CD14-positive monocyte (primary cell): ENCODE measurements around the gene MTX2. TPM values are rescaled to one million over a fixed set of nuclear protein-coding genes. Genes with fewer than 3 reads are reported as not detected.
"Not testable (repeated sequence)": the region's sequence is repeated elsewhere in the genome, so short reads cannot be mapped to it uniquely, and the experiment has no call there.

Source experiments
- DNase-seq, 3 donors: peaks; one replicate each; pipeline ENCODE4 v3.0.0-alpha.2; 2011 to 2022
- H2AFZ ChIP-seq: 2 replicates; pipeline ENCODE4 v1.6.0; 2012; ENCODE audit warnings: mild to moderate bottlenecking, low read depth, low read length, inconsistent platforms; ENCODE audit not compliant: insufficient read depth, poor library complexity, severe bottlenecking
- H3K27ac ChIP-seq, 2 donors: 1 replicate in 1 of 2; 2 replicates in 1 of 2; pipeline ENCODE4 v1.5.1; 2012 to 2013; ENCODE audit warnings: low read length in 2 of 2, control low read depth in 1 of 2, inconsistent platforms in 1 of 2, low read depth in 1 of 2, mild to moderate bottlenecking in 1 of 2
- H3K27me3 ChIP-seq, 2 donors: one replicate each; pipeline versions ENCODE4 v1.6.0 to v1.6.1; 2011 to 2013; ENCODE audit warnings: low read length in 2 of 2; ENCODE audit not compliant: control insufficient read depth in 2 of 2, insufficient read depth in 2 of 2
- H3K36me3 ChIP-seq, 2 donors: replicated peaks in 1 of 2; 1 replicate in 1 of 2; 2 replicates in 1 of 2; pipeline versions ENCODE4 v1.5.1 to v1.6.1; 2012 to 2013; ENCODE audit warnings: low read length in 2 of 2, control low read depth in 1 of 2, inconsistent platforms in 1 of 2, mild to moderate bottlenecking in 1 of 2; ENCODE audit not compliant: insufficient read depth in 2 of 2, control insufficient read depth in 1 of 2
- H3K4me1 ChIP-seq, 2 donors: 1 replicate in 1 of 2; 2 replicates in 1 of 2; pipeline versions ENCODE4 v1.5.1 to v1.6.1; 2012 to 2013; ENCODE audit warnings: low read length in 2 of 2, control low read depth in 1 of 2, inconsistent platforms in 1 of 2, mild to moderate bottlenecking in 1 of 2, moderate library complexity in 1 of 2; ENCODE audit not compliant: insufficient read depth in 2 of 2, control insufficient read depth in 1 of 2
- H3K4me2 ChIP-seq: replicated peaks from 2 replicates; pipeline ENCODE3; 2012; ENCODE audit warnings: low read length, moderate library complexity, mild to moderate bottlenecking; ENCODE audit not compliant: poor library complexity, severe bottlenecking; ENCODE audit errors: extremely low read depth
- H3K4me3 ChIP-seq, 3 experiments: fragments of 200-600 bp in 1 of 3; sonication (generic) in 1 of 3; replicated peaks in 1 of 3; 1 replicate in 2 of 3; 2 replicates in 1 of 3; pipeline ENCODE4 v1.5.1; 2011 to 2013; ENCODE audit warnings: low read length in 3 of 3, mild to moderate bottlenecking in 3 of 3, control low read depth in 2 of 3, low read depth in 2 of 3, inconsistent platforms in 1 of 3, moderate library complexity in 1 of 3
- H3K79me2 ChIP-seq: 2 replicates; pipeline ENCODE4 v1.6.0; 2012; ENCODE audit warnings: mild to moderate bottlenecking, control low read depth, inconsistent platforms, low read length, moderate library complexity; ENCODE audit not compliant: insufficient read depth
- H3K9ac ChIP-seq: 2 replicates; pipeline ENCODE4 v1.6.0; 2017; ENCODE audit warnings: low read length, mild to moderate bottlenecking; ENCODE audit not compliant: insufficient read depth, poor library complexity, severe bottlenecking
- H3K9me3 ChIP-seq, 2 donors: replicated peaks in 1 of 2; 1 replicate in 1 of 2; 2 replicates in 1 of 2; pipeline versions ENCODE4 v1.5.1 to v1.6.1; 2012 to 2013; ENCODE audit warnings: low read length in 2 of 2, control low read depth in 1 of 2; ENCODE audit not compliant: control insufficient read depth in 1 of 2, insufficient read depth in 1 of 2
- H4K20me1 ChIP-seq: 2 replicates; pipeline ENCODE4 v1.6.0; 2012; ENCODE audit warnings: mild to moderate bottlenecking, low read length, control low read depth, moderate library complexity; ENCODE audit not compliant: insufficient read depth
- H3K27ac Mint-ChIP-seq, 7 donors: one replicate each; pipeline ENCODE4 v1.8.0; 2020; ENCODE audit warnings: mild to moderate bottlenecking in 7 of 7, mixed read lengths in 7 of 7, moderate library complexity in 6 of 7, inconsistent platforms in 2 of 7
- H3K27me3 Mint-ChIP-seq, 3 donors: one replicate each; pipeline ENCODE4 v1.8.0; 2021 to 2022; ENCODE audit warnings: low read depth in 3 of 3, mild to moderate bottlenecking in 3 of 3, mixed read lengths in 3 of 3, moderate library complexity in 3 of 3, inconsistent platforms in 1 of 3
- H3K36me3 Mint-ChIP-seq, 2 donors: one replicate each; pipeline ENCODE4 v1.8.0; 2020; ENCODE audit warnings: mixed read lengths in 2 of 2, inconsistent platforms in 1 of 2, mild to moderate bottlenecking in 1 of 2
- H3K4me1 Mint-ChIP-seq: one replicate; pipeline ENCODE4 v1.8.0; 2020; ENCODE audit warnings: mild to moderate bottlenecking, mixed read lengths
- H3K4me3 Mint-ChIP-seq, 2 donors: one replicate each; pipeline ENCODE4 v1.8.0; 2020; ENCODE audit warnings: mild to moderate bottlenecking in 2 of 2, mixed read lengths in 2 of 2, moderate library complexity in 1 of 2
- H3K9me3 Mint-ChIP-seq, 7 donors: one replicate each; pipeline ENCODE4 v1.8.0; 2020 to 2022; ENCODE audit warnings: mixed read lengths in 7 of 7, mild to moderate bottlenecking in 6 of 7, moderate library complexity in 6 of 7, inconsistent platforms in 2 of 7
- WGBS: methylation state at CpG from one replicate; pipeline ENCODE4 v1.1.5; 2013; ENCODE audit warnings: missing lambda C conversion rate; ENCODE audit not compliant: insufficient coverage; 5-methylcytosine and 5-hydroxymethylcytosine counted together
- intact Hi-C, 2 donors: fragments of 100-400 bp; cut with micrococcal nuclease; formaldehyde crosslinking; loops; one replicate each; pipeline versions ENCODE4 v1.15.0 to v1.15.1; 2023
- polyA plus RNA-seq, 3 donors: library from polyadenylated mRNA; depleted of rRNA in 1 of 3; unstranded in 2 of 3; stranded (reverse) in 1 of 3; fragments of 300-500 nt in 2 of 3; fragments of >200 nt in 1 of 3; fragmentation: Illumina TruSeq in 2 of 3; gene quantifications; 1 replicate in 2 of 3; 2 replicates in 1 of 3; pipeline ENCODE4 v1.2.3, GENCODE V29; 2012 to 2021
- TF ChIP-seq, protein P1 (sequence below): fragments of 200-600 bp; IDR thresholded peaks from one replicate; pipeline ENCODE4 v1.8.0; 2022; ENCODE audit warnings: antibody characterized with exemption, mild to moderate bottlenecking

Gene MTX2
- polyA plus RNA-seq, 3 donors = 7.6 to 9.8 (median 7.6) TPM

DNA sequence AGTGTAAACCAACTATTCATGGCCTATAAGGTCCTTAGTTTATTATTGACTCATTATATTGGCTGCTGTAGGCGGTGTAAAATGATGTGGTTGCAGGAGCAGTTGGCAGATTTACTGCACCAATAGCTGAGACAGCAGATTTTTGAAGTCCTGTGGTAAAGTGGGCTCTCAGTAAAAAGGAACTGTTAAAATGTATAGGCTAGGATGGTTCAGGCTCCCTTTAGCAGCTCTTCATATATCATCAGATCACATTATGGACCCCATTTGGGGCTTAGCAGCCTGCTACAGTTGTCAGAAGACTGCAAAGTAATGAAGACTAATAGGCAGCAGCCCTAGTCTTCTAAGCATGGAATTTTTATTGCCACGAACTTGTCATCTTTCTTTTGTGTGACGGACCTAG, 27.8 kb downstream of the MTX2 start:
- Histone ChIP-seq H3K9ac (no peak overlapping the region), H3K4me1 (no peaks in the 10 kb centered on the region), H3K27ac (no peak overlapping the region), H4K20me1 (no peaks in the 10 kb centered on the region), H2AFZ (no peak overlapping the region), H3K4me2 (no peak overlapping the region), H3K27me3 (no peaks in the 10 kb centered on the region), H3K79me2 (no peaks in the 10 kb centered on the region), H3K4me3 (no peak overlapping the region), H3K9me3 (no peaks in the 10 kb centered on the region), H3K36me3 (no peaks in the 10 kb centered on the region)
- Mint-ChIP-seq H3K27me3 (no peaks in the 10 kb centered on the region), H3K4me1 (no peaks in the 10 kb centered on the region), H3K36me3 (peaks cover 0 to 1% of the 10 kb centered on the region in 2 donors), H3K4me3 (no peak overlapping the region), H3K27ac (no peak overlapping the region), H3K9me3 (no peaks in the 10 kb centered on the region)
- no peak for DNase-seq
- intact Hi-C loops = no loop called here
- TF ChIP-seq, protein P1, sequence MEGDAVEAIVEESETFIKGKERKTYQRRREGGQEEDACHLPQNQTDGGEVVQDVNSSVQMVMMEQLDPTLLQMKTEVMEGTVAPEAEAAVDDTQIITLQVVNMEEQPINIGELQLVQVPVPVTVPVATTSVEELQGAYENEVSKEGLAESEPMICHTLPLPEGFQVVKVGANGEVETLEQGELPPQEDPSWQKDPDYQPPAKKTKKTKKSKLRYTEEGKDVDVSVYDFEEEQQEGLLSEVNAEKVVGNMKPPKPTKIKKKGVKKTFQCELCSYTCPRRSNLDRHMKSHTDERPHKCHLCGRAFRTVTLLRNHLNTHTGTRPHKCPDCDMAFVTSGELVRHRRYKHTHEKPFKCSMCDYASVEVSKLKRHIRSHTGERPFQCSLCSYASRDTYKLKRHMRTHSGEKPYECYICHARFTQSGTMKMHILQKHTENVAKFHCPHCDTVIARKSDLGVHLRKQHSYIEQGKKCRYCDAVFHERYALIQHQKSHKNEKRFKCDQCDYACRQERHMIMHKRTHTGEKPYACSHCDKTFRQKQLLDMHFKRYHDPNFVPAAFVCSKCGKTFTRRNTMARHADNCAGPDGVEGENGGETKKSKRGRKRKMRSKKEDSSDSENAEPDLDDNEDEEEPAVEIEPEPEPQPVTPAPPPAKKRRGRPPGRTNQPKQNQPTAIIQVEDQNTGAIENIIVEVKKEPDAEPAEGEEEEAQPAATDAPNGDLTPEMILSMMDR = no peak
- no CpG with 5 or more reads among the region's 3 CpGs for WGBS

DNA sequence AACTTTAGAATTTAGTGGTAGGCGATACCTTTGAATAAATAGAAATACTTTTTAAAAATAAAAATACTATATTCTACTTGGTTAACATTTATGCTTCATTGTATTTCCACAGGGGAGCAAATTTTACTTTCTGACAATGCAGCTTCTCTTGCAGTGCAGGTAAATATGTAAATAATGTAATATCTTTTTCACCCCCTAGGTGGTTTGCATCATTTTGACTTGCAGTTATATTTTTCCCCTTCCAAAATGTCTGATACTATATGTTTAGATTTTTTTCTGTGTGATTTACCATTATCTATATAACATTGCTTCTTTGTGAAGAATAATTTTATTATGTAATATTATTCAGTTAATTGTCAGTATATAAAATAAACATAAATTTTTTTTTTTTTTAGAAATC, 28.5 kb downstream of the MTX2 start:
- no peak overlapping the region for H2AFZ ChIP-seq
- no peak overlapping the region for H3K4me2 ChIP-seq
- no CpG with 5 or more reads among the region's 1 CpG for WGBS
- DNase-seq = no peak
- no peak overlapping the region for H3K9ac ChIP-seq
- no peaks in the 10 kb centered on the region for H3K36me3 ChIP-seq
- TF ChIP-seq, protein P1 = no peak
- Mint-ChIP-seq H3K36me3 (peaks cover 0 to 1% of the 10 kb centered on the region in 2 donors), H3K9me3 (no peaks in the 10 kb centered on the region), H3K27ac (no peak overlapping the region), H3K4me3 (no peak overlapping the region), H3K4me1 (no peaks in the 10 kb centered on the region), H3K27me3 (no peaks in the 10 kb centered on the region)
- H3K4me1 ChIP-seq = no peaks in the 10 kb centered on the region
- H3K4me3 ChIP-seq = no peak overlapping the region
- H3K79me2 ChIP-seq = no peaks in the 10 kb centered on the region
- H3K9me3 ChIP-seq = no peaks in the 10 kb centered on the region
- no peaks in the 10 kb centered on the region for H4K20me1 ChIP-seq
- H3K27ac ChIP-seq = no peak overlapping the region
- no peaks in the 10 kb centered on the region for H3K27me3 ChIP-seq
- intact Hi-C loops = no loop called here

DNA sequence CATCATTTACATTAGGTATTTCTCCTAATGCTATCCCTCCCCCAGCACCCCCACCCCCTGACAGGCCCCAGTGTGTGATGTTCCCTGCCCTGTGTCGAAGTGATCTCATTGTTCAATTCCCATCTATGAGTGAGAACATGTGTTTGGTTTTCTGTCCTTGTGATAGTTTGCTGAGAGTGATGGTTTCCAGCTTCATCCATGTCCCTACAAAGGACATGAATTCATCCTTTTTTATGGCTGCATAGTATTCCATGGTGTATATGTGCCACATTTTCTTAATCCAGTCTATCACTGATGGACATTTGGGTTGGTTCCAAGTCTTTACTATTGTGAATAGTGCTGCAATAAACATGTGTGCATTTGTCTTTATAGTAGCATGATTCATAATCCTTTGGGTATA, 36.8 kb downstream of the MTX2 start:
- DNase-seq, H3K4me2 ChIP-seq, H3K27me3 ChIP-seq, H3K9me3 Mint-ChIP-seq, H4K20me1 ChIP-seq, H3K27ac ChIP-seq, H3K4me3 ChIP-seq, intact Hi-C loops, H3K4me1 ChIP-seq, H3K79me2 ChIP-seq, H3K36me3 ChIP-seq, H3K27me3 Mint-ChIP-seq, H2AFZ ChIP-seq, H3K9ac ChIP-seq, H3K4me3 Mint-ChIP-seq, H3K4me1 Mint-ChIP-seq, H3K27ac Mint-ChIP-seq, H3K9me3 ChIP-seq: not testable (repeated sequence)
- H3K36me3 Mint-ChIP-seq = peaks cover 26 to 31% of the 10 kb centered on the region in 2 donors
- WGBS = no CpG with 5 or more reads among the region's 1 CpG
